Neutrophil (primary cell): Measurements from ENCODE around the gene BTLA.
A peak's percentile ranks its signal among the peaks of the same experiment; 100 is the strongest.
"Not testable (repeated sequence)": the region's sequence is repeated elsewhere in the genome, so short reads cannot be mapped to it uniquely, and the experiment has no call there.

Source experiments
- H3K27ac ChIP-seq: fragments of 200-600 bp; sonication (generic); 2 replicates; pipeline ENCODE4 v1.5.1; 2016; ENCODE audit warnings: mild to moderate bottlenecking, moderate library complexity
- H3K27me3 ChIP-seq: fragments of 200-600 bp; sonication (generic); 2 replicates; pipeline ENCODE4 v1.6.0; 2016; ENCODE audit warnings: mild to moderate bottlenecking
- H3K36me3 ChIP-seq: fragments of 200-600 bp; sonication (generic); 2 replicates; pipeline ENCODE4 v1.5.1; 2017
- H3K4me1 ChIP-seq, 2 experiments: fragments of 200-600 bp in 1 of 2; sonication (generic) in 1 of 2; 1 replicate in 1 of 2; 2 replicates in 1 of 2; pipeline versions ENCODE4 v1.5.1 to v1.6.1; 2013 to 2016; ENCODE audit warnings: low read depth in 1 of 2, low read length in 1 of 2, mild to moderate bottlenecking in 1 of 2, moderate library complexity in 1 of 2; ENCODE audit not compliant: control insufficient read depth in 1 of 2, insufficient read depth in 1 of 2
- H3K4me3 ChIP-seq, 2 experiments: fragments of 200-600 bp in 1 of 2; sonication (generic) in 1 of 2; 1 replicate in 1 of 2; 2 replicates in 1 of 2; pipeline ENCODE4 v1.5.1; 2013 to 2016; ENCODE audit warnings: low read depth in 1 of 2, low read length in 1 of 2, mild to moderate bottlenecking in 1 of 2, moderate library complexity in 1 of 2
- H3K9me3 ChIP-seq: fragments of 200-600 bp; sonication (generic); 2 replicates; pipeline ENCODE4 v1.5.1; 2016
- CTCF ChIP-seq: fragments of 200-600 bp; sonication (generic); IDR thresholded peaks from 2 replicates; pipeline ENCODE4 v1.5.1; 2016; ENCODE audit warnings: antibody characterized with exemption

BTLA gene

GRCh38 chr3:112498914-112499711, at the start of gene BTLA:
BTLA (minus strand) TSS chr3:112499472; CDS start chr3:112499358, 114 bp downstream.
- no peaks in the 10 kb centered on the region for H3K36me3 ChIP-seq
- no peak for TF ChIP-seq CTCF
- H3K4me3 ChIP-seq, result no peak within 1 kb of the TSS
- H3K9me3 ChIP-seq, result no peaks in the 10 kb centered on the region
- no peaks in the 10 kb centered on the region for H3K27me3 ChIP-seq
- no peaks in the 10 kb centered on the region for H3K4me1 ChIP-seq
- no peak within 1 kb of the TSS for H3K27ac ChIP-seq

- TF ChIP-seq CTCF, result no peak
- H3K9me3 ChIP-seq, result no peaks in the 10 kb centered on the region
- H3K27me3 ChIP-seq, result no peaks in the 10 kb centered on the region
- H3K4me1 ChIP-seq, result peaks cover 3 to 4% of the 10 kb centered on the region in 2 experiments
- H3K4me3 ChIP-seq, result no peak overlapping the region
- H3K27ac ChIP-seq, result no peak overlapping the region
- H3K36me3 ChIP-seq, result peaks cover 72% of the 10 kb centered on the region
These were observed 47.0 kb upstream of the BTLA start for GRCh38 chr3:112546216-112546759.

GRCh38 chr3:112539825-112540650, 40.8 kb upstream of the BTLA start:
- H3K4me3 ChIP-seq, result no peak overlapping the region
- no peak for TF ChIP-seq CTCF
- peaks cover 80% of the 10 kb centered on the region for H3K36me3 ChIP-seq
- H3K27ac ChIP-seq, result peak overlapping the region; percentile 14
- H3K9me3 ChIP-seq, result no peaks in the 10 kb centered on the region
- peaks cover 0 to 3% of the 10 kb centered on the region in 2 experiments for H3K4me1 ChIP-seq
- no peaks in the 10 kb centered on the region for H3K27me3 ChIP-seq

- Histone ChIP-seq H3K27ac (peak overlapping the region; percentile 2), H3K9me3 (no peaks in the 10 kb centered on the region), H3K36me3 (peaks cover 92% of the 10 kb centered on the region), H3K27me3 (no peaks in the 10 kb centered on the region), H3K4me3 (no peak overlapping the region), H3K4me1 (no peaks in the 10 kb centered on the region)
- TF ChIP-seq CTCF, result peak; percentile 30
These were observed 32.1 kb upstream of the BTLA start for GRCh38 chr3:112531358-112531781.

GRCh38 chr3:112530573-112530972, 31.3 kb upstream of the BTLA start:
- no peak for TF ChIP-seq CTCF
- no peaks in the 10 kb centered on the region for H3K4me1 ChIP-seq
- H3K27me3 ChIP-seq, result no peaks in the 10 kb centered on the region
- H3K27ac ChIP-seq, result no peak overlapping the region
- H3K4me3 ChIP-seq, result no peak overlapping the region
- H3K9me3 ChIP-seq, result no peaks in the 10 kb centered on the region
- peaks cover 92% of the 10 kb centered on the region for H3K36me3 ChIP-seq

GRCh38 chr3:112524127-112524526, 24.9 kb upstream of the BTLA start:
- H3K27ac ChIP-seq, H3K27me3 ChIP-seq: not testable (repeated sequence)

More at GRCh38 chr3:112524127-112524526, 24.9 kb upstream of the BTLA start:
- peaks cover 64% of the 10 kb centered on the region for H3K36me3 ChIP-seq
- not testable (repeated sequence) for H3K4me3 ChIP-seq, H3K9me3 ChIP-seq, H3K4me1 ChIP-seq
